ENCODE data around the gene NPNT.

NPNT gene

GRCh38 chr4:105971036-105971435 is 75.8 kb downstream of the NPNT start:
- FAIRE-seq: no peak

GRCh38 chr4:105972946-105973621 is 77.8 kb downstream of the NPNT start:
- FAIRE-seq: no peak

- no peak for FAIRE-seq
These were observed 81.6 kb downstream of the NPNT start for GRCh38 chr4:105976915-105977314.

- no peak for FAIRE-seq
These were observed 83.5 kb downstream of the NPNT start for GRCh38 chr4:105978684-105979296.

GRCh38 chr4:105979506-105979905 is 84.2 kb downstream of the NPNT start:
- no peak for FAIRE-seq

- no peak for FAIRE-seq
These were observed 93.4 kb downstream of the NPNT start for GRCh38 chr4:105988671-105989070.

- FAIRE-seq: no peak
These were observed 94.4 kb downstream of the NPNT start for GRCh38 chr4:105989485-105990242.

GRCh38 chr4:105990933-105991332 is 95.7 kb downstream of the NPNT start:
- no peak for FAIRE-seq

- no peak for FAIRE-seq
These were observed 96.5 kb downstream of the NPNT start for GRCh38 chr4:105991726-105992125.

- FAIRE-seq: no peak
These were observed 97.5 kb downstream of the NPNT start for GRCh38 chr4:105992641-105993305.

GRCh38 chr4:105994061-105994460 is 98.8 kb downstream of the NPNT start:
- FAIRE-seq: no peak

GRCh38 chr4:105994841-105995501 is 99.7 kb downstream of the NPNT start:
- no peak for FAIRE-seq

GRCh38 chr4:105996845-105997244 is 101.6 kb downstream of the NPNT start:
- no peak for FAIRE-seq

GRCh38 chr4:105998171-105999063 is 103.1 kb downstream of the NPNT start:
- FAIRE-seq: no peak

- no peak for FAIRE-seq
These were observed 107.7 kb downstream of the NPNT start for GRCh38 chr4:106002994-106003393.

- no peak for FAIRE-seq
These were observed 115.5 kb downstream of the NPNT start for GRCh38 chr4:106010761-106011160.

- no peak for FAIRE-seq
These were observed 116.1 kb downstream of the NPNT start for GRCh38 chr4:106011387-106011786.

GRCh38 chr4:106017975-106018374 is 122.7 kb downstream of the NPNT start:
- no peak for FAIRE-seq

GRCh38 chr4:106019771-106020170 is 124.5 kb downstream of the NPNT start:
- FAIRE-seq: no peak
